ENCODE data around the gene MAB21L2.
"Not testable (repeated sequence)": the region's sequence is repeated elsewhere in the genome, so short reads cannot be mapped to it uniquely, and the experiment has no call there.

MAB21L2 gene

GRCh38 chr4:150582146-150582872 lies at the start of gene MAB21L2:
TSS of gene MAB21L2 (plus strand) at chr4:150582151. CDS start at chr4:150583030, 879 bp downstream.
- DNase-seq, result no peak

GRCh38 chr4:150533673-150534072 lies 48.3 kb upstream of the MAB21L2 start:
- no peak for DNase-seq

- no peak for DNase-seq
These were observed 47.1 kb upstream of the MAB21L2 start for GRCh38 chr4:150534818-150535217.

- not testable (repeated sequence) for DNase-seq
These were observed 44.0 kb upstream of the MAB21L2 start for GRCh38 chr4:150537911-150538310.

- DNase-seq, result no peak
These were observed 41.4 kb upstream of the MAB21L2 start for GRCh38 chr4:150540536-150540935.

- no peak for DNase-seq
These were observed 41.0 kb upstream of the MAB21L2 start for GRCh38 chr4:150540959-150541360.

- DNase-seq, result no peak
These were observed 40.3 kb upstream of the MAB21L2 start for GRCh38 chr4:150541681-150542080.

GRCh38 chr4:150543042-150543441 lies 38.9 kb upstream of the MAB21L2 start:
- DNase-seq, result no peak

- no peak for DNase-seq
These were observed 35.7 kb upstream of the MAB21L2 start for GRCh38 chr4:150546286-150546685.

- no peak for DNase-seq
These were observed 34.7 kb upstream of the MAB21L2 start for GRCh38 chr4:150547154-150547838.

- DNase-seq, result not testable (repeated sequence)
These were observed 24.1 kb upstream of the MAB21L2 start for GRCh38 chr4:150557811-150558210.

- DNase-seq, result no peak
These were observed 20.7 kb upstream of the MAB21L2 start for GRCh38 chr4:150561143-150561737.

- no peak for DNase-seq
These were observed 19.7 kb upstream of the MAB21L2 start for GRCh38 chr4:150562250-150562649.

- DNase-seq, result no peak
These were observed 19.2 kb upstream of the MAB21L2 start for GRCh38 chr4:150562751-150563150.

- DNase-seq, result not testable (repeated sequence)
These were observed 17.0 kb upstream of the MAB21L2 start for GRCh38 chr4:150564967-150565366.

- no peak for DNase-seq
These were observed 14.9 kb upstream of the MAB21L2 start for GRCh38 chr4:150567070-150567469.

- no peak for DNase-seq
These were observed 12.5 kb upstream of the MAB21L2 start for GRCh38 chr4:150569384-150569987.

GRCh38 chr4:150569998-150570535 lies 11.9 kb upstream of the MAB21L2 start:
- DNase-seq, result no peak

- DNase-seq, result no peak
These were observed 11.1 kb upstream of the MAB21L2 start for GRCh38 chr4:150570862-150571261.

- no peak for DNase-seq
These were observed 9.0 kb upstream of the MAB21L2 start for GRCh38 chr4:150572704-150573504.

GRCh38 chr4:150573534-150573933 lies 8.4 kb upstream of the MAB21L2 start:
- no peak for DNase-seq

GRCh38 chr4:150574678-150575077 lies 7.3 kb upstream of the MAB21L2 start:
- DNase-seq, result no peak
